GM12878 (cell line): ENCODE data around the gene CFAP157. TPM values are rescaled to one million over a fixed set of nuclear protein-coding genes. Genes with fewer than 3 reads are reported as not detected.
A peak's percentile ranks its signal among the peaks of the same experiment; 100 is the strongest.

Experiments
- ATAC-seq: fragments of 200-7000 bp; cut with Tn5 transposase; 3 replicates; pipeline ENCODE4 v1.9.1; 2020; ENCODE audit warnings: mild to moderate bottlenecking, moderate library complexity
- BruUV-seq: library from RNA; stranded (reverse); fragments of 400-500 nt; replicated peaks from 2 replicates; lab custom pipeline; 2021; lab: Mats Ljungman, UMichigan
- CTCF ChIA-PET: fragments of 300-600 bp; sonication (Branson Sonifier 250); formaldehyde crosslinking; extraction: SDS; loops from one replicate; lab custom pipeline; 2021; ENCODE audit warnings: inconsistent platforms; lab: Yijun Ruan, JAX
- POLR2A ChIA-PET: fragments of 350-600 bp; formaldehyde crosslinking; extraction: SDS; loops from one replicate; lab custom pipeline; 2021; ENCODE audit warnings: inconsistent platforms; lab: Charles Lee
- RAD21 ChIA-PET: fragments of 300-600 bp; sonication (Branson Sonifier 250); formaldehyde crosslinking; loops from one replicate; lab custom pipeline; 2023; ENCODE audit warnings: antibody characterized with exemption; ENCODE audit not compliant: unreplicated experiment; lab: Charles Lee
- SMC1A ChIA-PET: fragments of 300-600 bp; sonication (Branson Sonifier 250); formaldehyde crosslinking; loops from one replicate; lab custom pipeline; 2023; ENCODE audit not compliant: unreplicated experiment, uncharacterized antibody; lab: Charles Lee
- DNase-seq: peaks from one replicate; pipeline ENCODE4 v3.0.0-alpha.2; 2011; ENCODE audit warnings: low read depth, low spot score
- FAIRE-seq: peaks from 3 replicates; lab custom pipeline; 2011; peaks lifted over from hg19 to GRCh38; lab: Jason Lieb, UNC
- H2AFZ ChIP-seq: 2 replicates; pipeline ENCODE4 v1.6.0; 2011; ENCODE audit warnings: low read depth, low read length, control low read depth; ENCODE audit not compliant: control insufficient read depth
- H3K27ac ChIP-seq: 2 replicates; pipeline ENCODE4 v1.5.1; 2011; ENCODE audit warnings: control low read depth; ENCODE audit not compliant: control insufficient read depth, insufficient read depth
- H3K27me3 ChIP-seq, 2 experiments: replicated peaks in 1 of 2; 2 replicates each; pipeline versions ENCODE4 v1.6.0 to v1.6.1; 2011; ENCODE audit warnings: low read length in 1 of 2; ENCODE audit not compliant: control insufficient read depth in 2 of 2, insufficient read depth in 2 of 2
- H3K36me3 ChIP-seq, 2 experiments: 2 replicates each; pipeline ENCODE4 v1.5.1; 2011; ENCODE audit warnings: low read length in 1 of 2; ENCODE audit not compliant: control insufficient read depth in 2 of 2, insufficient read depth in 2 of 2
- H3K4me1 ChIP-seq: 2 replicates; pipeline ENCODE4 v1.6.1; 2011; ENCODE audit warnings: mild to moderate bottlenecking, low read length, moderate library complexity, mixed read lengths; ENCODE audit not compliant: control insufficient read depth, insufficient read depth
- H3K4me2 ChIP-seq: 2 replicates; pipeline ENCODE4 v1.6.0; 2011; ENCODE audit warnings: control low read depth; ENCODE audit not compliant: control insufficient read depth, insufficient read depth
- H3K4me3 ChIP-seq: fragments of 200-600 bp; sonication (generic); 2 replicates; pipeline ENCODE4 v1.5.1; 2016
- H3K79me2 ChIP-seq: 2 replicates; pipeline ENCODE4 v1.6.0; 2011; ENCODE audit warnings: low read length; ENCODE audit not compliant: control insufficient read depth, insufficient read depth
- H3K9ac ChIP-seq: 2 replicates; pipeline ENCODE4 v1.8.0; 2011; ENCODE audit warnings: low read length, control low read depth, mixed read lengths; ENCODE audit not compliant: control insufficient read depth, insufficient read depth
- H3K9me3 ChIP-seq: replicated peaks from 3 replicates; pipeline ENCODE4 v1.5.1; 2011; ENCODE audit warnings: mild to moderate bottlenecking, low read length; ENCODE audit not compliant: control insufficient read depth, insufficient read depth
- H4K20me1 ChIP-seq: 2 replicates; pipeline ENCODE4 v1.6.0; 2011; ENCODE audit not compliant: control insufficient read depth, insufficient read depth
- BHLHE40 ChIP-seq, 2 experiments: fragments of 450-650 bp in 1 of 2; IDR thresholded peaks; 2 replicates each; pipeline ENCODE4 v1.6.1; 2011 to 2017; ENCODE audit warnings: low read depth in 2 of 2, borderline replicate concordance in 1 of 2, improper control_type of control experiment in 1 of 2, low read length in 1 of 2, mild to moderate bottlenecking in 1 of 2
- PRDM15 ChIP-seq: fragments of 450-650 bp; formaldehyde crosslinking; IDR thresholded peaks from 2 replicates; pipeline ENCODE4 v1.4.0; 2020; ENCODE audit warnings: mild to moderate bottlenecking, moderate library complexity
- SIN3A ChIP-seq: IDR thresholded peaks from 2 replicates; pipeline ENCODE4 v1.6.1; 2012; ENCODE audit warnings: low read depth, low read length, improper control_type of control experiment
- WGBS: methylation state at CpG from one replicate; pipeline ENCODE4 v1.1.6; 2016; ENCODE audit warnings: low lambda C conversion rate; ENCODE audit not compliant: insufficient replicate concordance, insufficient coverage; ENCODE audit errors: missing lambda C conversion rate; 5-methylcytosine and 5-hydroxymethylcytosine counted together
- in situ Hi-C: fragments of 300-500 bp; cut with MboI; formaldehyde crosslinking; loops from 9 replicates; pipeline ENCODE4 v1.14.3; 2018; ENCODE audit warnings: mixed read lengths
- intact Hi-C: fragments of 100-400 bp; cut with micrococcal nuclease; formaldehyde crosslinking; loops from one replicate; pipeline ENCODE4 v1.14.2; 2022; ENCODE audit not compliant: unreplicated experiment
- polyA plus RNA-seq, 11 experiments: library from polyadenylated mRNA; depleted of rRNA in 4 of 11; unstranded in 6 of 11; stranded (reverse) in 5 of 11; fragments of >200 nt; fragmentation: Nextera tagmentation in 4 of 11; fragmentation: Illumina TruSeq in 1 of 11; extraction: Ambion mirVana in 4 of 11; extraction: Trizol in 1 of 11; gene quantifications; 1 replicate in 1 of 11; 2 replicates in 10 of 11; pipeline versions ENCODE4 v1.2.1 to v1.2.3, GENCODE V29; 2011 to 2016; ENCODE audit warnings: inconsistent platforms in 2 of 11, missing spikeins in 2 of 11, low read depth in 1 of 11
- total RNA-seq, 4 experiments: library from RNA; depleted of rRNA in 3 of 4; stranded (reverse); fragments of >200 nt in 3 of 4; fragmentation: Illumina TruSeq in 1 of 4; extraction: Trizol in 1 of 4; gene quantifications; 2 replicates each; pipeline versions ENCODE4 v1.2.1 to v1.2.3, GENCODE V29; 2013 to 2021

Gene CFAP157
- total and polyA plus RNA-seq, 10 of the 15 experiments (the other 5 are each of a cell fraction or from before 2014, with no cell fraction given) = 0.08 to 0.72 TPM; not detected in 8

- ChIA-PET RAD21 (interaction anchor here (2.8 kb wide), 1 partner anchor 20 kb away, joined by 19 read pairs; the partner anchor contains the start of gene TOR2A), POLR2A (interaction anchor here (1.9 kb wide), 1 partner anchor 11 kb away, joined by 8 read pairs; no protein-coding TSS in a partner anchor), SMC1A (interaction anchor here (1.1 to 1.4 kb wide), 3 partner anchors 8 to 155 kb away, joined by 3 to 6 read pairs (median 5); partner anchors contain the start of genes CFAP157 and TOR2A), CTCF (interaction anchor here (0.6 to 3.3 kb wide), 4 partner anchors 11 to 155 kb away, joined by 3 to 21 read pairs (median 5); partner anchors contain the start of genes STXBP1 and TOR2A)
- no peak for TF ChIP-seq PRDM15 (CRISPR knock-in tag)
- peak; percentile 82 to 96 for TF ChIP-seq BHLHE40 (IDR thresholded peaks at IDR 0.05; ENCODE audit: borderline replicate concordance in 1 of 2, low read depth in 2 of 2, low read length in 1 of 2)
- 0 out of 2 replicates have a peak, but pooled peaks have one; percentile 3 for TF ChIP-seq SIN3A
- 1% methylated on average over 33 of the region's 44 CpGs for WGBS
- Histone ChIP-seq H4K20me1 (no peaks in the 10 kb centered on the region), H3K4me3 (peak overlapping the region; percentile 74), H3K27me3 (no peaks in the 10 kb centered on the region), H2AFZ (peak overlapping the region; percentile 97), H3K9me3 (no peaks in the 10 kb centered on the region), H3K79me2 (no peaks in the 10 kb centered on the region), H3K4me2 (peak overlapping the region; percentile 88), H3K4me1 (peaks cover 6% of the 10 kb centered on the region; the same call in 1 of the 2 replicates), H3K27ac (no peak overlapping the region), H3K9ac (peak overlapping the region; percentile 69), H3K36me3 (no peaks in the 10 kb centered on the region; a peak in 1 of 4 replicates)
- DNase-seq (no peak), FAIRE-seq (no peak), ATAC-seq (peak; percentile 54)
- BruUV-seq = no TSS peak
- intact Hi-C loops = loop anchor here (5.0 kb wide), 1 partner anchor 202 kb away; the partner anchor contains the start of gene ST6GALNAC4
- in situ Hi-C loops = no loop called here
Measured at GRCh38 chr9:127714951-127715469, 8.2 kb downstream of the CFAP157 start.
